Common myeloid progenitor, CD34-positive (primary cell): ENCODE measurements around the gene UBR3. TPM values are rescaled to one million over a fixed set of nuclear protein-coding genes. Genes with fewer than 3 reads are reported as not detected.
A peak's percentile ranks its signal among the peaks of the same experiment; 100 is the strongest.

Experiments
- CTCF ChIA-PET: fragments of 350-600 bp; sonication (Branson Sonifier 250); formaldehyde crosslinking; loops from one replicate; lab custom pipeline; 2021; ENCODE audit warnings: antibody characterized with exemption; lab: Charles Lee
- POLR2A ChIA-PET: fragments of 350-600 bp; sonication (Branson Sonifier 250); formaldehyde crosslinking; loops from one replicate; lab custom pipeline; 2021; ENCODE audit warnings: antibody characterized with exemption; lab: Charles Lee
- DNase-seq, 3 donors: peaks; one replicate each; pipeline versions ENCODE4 v3.0.0 to v3.0.0-alpha.2; 2013
- H3K27ac ChIP-seq, 2 experiments: 1 replicate in 1 of 2; 2 replicates in 1 of 2; pipeline ENCODE4 v1.7.0; 2013; ENCODE audit warnings: inconsistent platforms in 2 of 2, low read length in 2 of 2, mild to moderate bottlenecking in 2 of 2, low read depth in 1 of 2, moderate library complexity in 1 of 2; ENCODE audit not compliant: severe bottlenecking in 2 of 2, insufficient read depth in 1 of 2, poor library complexity in 1 of 2
- H3K27me3 ChIP-seq, 5 experiments: replicated peaks in 2 of 5; 1 replicate in 3 of 5; 2 replicates in 2 of 5; pipeline versions ENCODE4 v1.6.1 to v1.7.0; 2013; ENCODE audit warnings: low read length in 4 of 5, mild to moderate bottlenecking in 2 of 5, moderate library complexity in 2 of 5, inconsistent platforms in 1 of 5; ENCODE audit not compliant: insufficient read depth in 5 of 5, control insufficient read depth in 4 of 5
- H3K36me3 ChIP-seq, 4 experiments: 1 replicate in 2 of 4; 2 replicates in 2 of 4; pipeline versions ENCODE4 v1.6.1 to v1.7.0; 2013; ENCODE audit warnings: low read length in 3 of 4, control low read depth in 1 of 4, mild to moderate bottlenecking in 1 of 4; ENCODE audit not compliant: control insufficient read depth in 4 of 4, insufficient read depth in 4 of 4
- H3K4me1 ChIP-seq, 4 experiments: 1 replicate in 3 of 4; 2 replicates in 1 of 4; pipeline versions ENCODE4 v1.6.1 to v1.7.1; 2013; ENCODE audit warnings: low read length in 3 of 4, mild to moderate bottlenecking in 3 of 4, control low read depth in 1 of 4, inconsistent platforms in 1 of 4, moderate library complexity in 1 of 4; ENCODE audit not compliant: control insufficient read depth in 4 of 4, insufficient read depth in 4 of 4; ENCODE audit errors: control extremely low read depth in 1 of 4
- H3K4me3 ChIP-seq, 7 experiments: 1 replicate in 4 of 7; 2 replicates in 3 of 7; pipeline versions ENCODE4 v1.5.1 to v1.7.0; 2013; ENCODE audit warnings: mild to moderate bottlenecking in 7 of 7, low read length in 6 of 7, moderate library complexity in 6 of 7, inconsistent platforms in 2 of 7, low read depth in 2 of 7, control low read depth in 1 of 7; ENCODE audit not compliant: insufficient read depth in 4 of 7, control insufficient read depth in 1 of 7; ENCODE audit errors: extremely low read depth in 1 of 7
- H3K9me3 ChIP-seq, 5 experiments: 1 replicate in 4 of 5; 2 replicates in 1 of 5; pipeline versions ENCODE4 v1.6.1 to v1.7.1; 2013; ENCODE audit warnings: low read length in 4 of 5, mild to moderate bottlenecking in 2 of 5, inconsistent platforms in 1 of 5, low read depth in 1 of 5, moderate library complexity in 1 of 5; ENCODE audit not compliant: control insufficient read depth in 4 of 5, insufficient read depth in 2 of 5; ENCODE audit errors: control extremely low read depth in 1 of 5
- WGBS: methylation state at CpG from one replicate; pipeline ENCODE4 v1.1.5; 2013; ENCODE audit not compliant: insufficient coverage; 5-methylcytosine and 5-hydroxymethylcytosine counted together
- polyA plus RNA-seq: library from polyadenylated mRNA; unstranded; fragments of 120-200 nt; gene quantifications from one replicate; pipeline ENCODE4 v1.2.1, GENCODE V29; 2013

The UBR3 gene
- polyA plus RNA-seq, result 21.1 TPM

- whole genome bisulfite sequencing, result under 1% methylated on average over 87 of the region's 104 CpGs
- Histone ChIP-seq H3K36me3 (no peaks in the 10 kb centered on the region), H3K27ac (peak within 1 kb of the TSS; percentile 50 to 73), H3K4me3 (peak within 1 kb of the TSS; percentile 75 to 96 (median 82)), H3K9me3 (no peaks in the 10 kb centered on the region), H3K27me3 (no peaks in the 10 kb centered on the region), H3K4me1 (peaks cover 10 to 43% (median 33%) of the 10 kb centered on the region in 4 experiments)
- POLR2A ChIA-PET, result interaction anchor here (0.5 to 1.2 kb wide), 2 partner anchors 76 to 101 kb away, joined by 3 read pairs; no protein-coding TSS in a partner anchor
- peak; percentile 93 for DNase-seq
- CTCF ChIA-PET, result interaction anchor here (0.5 to 1.8 kb wide), 8 partner anchors 9 to 128 kb away, joined by 3 to 8 read pairs (median 3); no protein-coding TSS in a partner anchor
Observed at GRCh38 chr2:169827272-169828140, at the start of gene UBR3. Gene UBR3, plus strand, starts transcription at chr2:169827454. Its CDS starts 54 bp downstream, at chr2:169827508.

GRCh38 chr2:169778446-169778845, 48.8 kb upstream of the UBR3 start:
- no peak overlapping the region for H3K4me3 ChIP-seq
- no peaks in the 10 kb centered on the region for H3K9me3 ChIP-seq
- ChIA-PET POLR2A (no interaction called here), CTCF (no interaction called here)
- no peaks in the 10 kb centered on the region for H3K36me3 ChIP-seq
- WGBS, result 20% methylated on average over 2 of the region's 3 CpGs
- no peaks in the 10 kb centered on the region for H3K27me3 ChIP-seq
- peaks cover 0 to 22% (median 1%) of the 10 kb centered on the region in 4 experiments for H3K4me1 ChIP-seq
- no peak overlapping the region for H3K27ac ChIP-seq
- DNase-seq, result peak in 2 of 3 donors; percentile 21 to 44

GRCh38 chr2:169781249-169782013, 45.8 kb upstream of the UBR3 start:
- no peak for DNase-seq
- Histone ChIP-seq H3K36me3 (no peaks in the 10 kb centered on the region), H3K27me3 (no peaks in the 10 kb centered on the region), H3K4me3 (no peak overlapping the region), H3K4me1 (peaks cover 0 to 12% (median 1%) of the 10 kb centered on the region in 4 experiments), H3K9me3 (no peaks in the 10 kb centered on the region), H3K27ac (no peak overlapping the region)
- POLR2A ChIA-PET, result no interaction called here
- CTCF ChIA-PET, result interaction anchor here (1.7 kb wide), 1 partner anchor 8 kb away, joined by 4 read pairs; no protein-coding TSS in a partner anchor
- no CpG with 5 or more reads among the region's 4 CpGs for WGBS

- Histone ChIP-seq H3K36me3 (no peaks in the 10 kb centered on the region), H3K4me3 (no peak overlapping the region), H3K27me3 (no peaks in the 10 kb centered on the region), H3K9me3 (no peaks in the 10 kb centered on the region), H3K4me1 (peaks cover 0 to 11% (median 1%) of the 10 kb centered on the region in 4 experiments), H3K27ac (no peak overlapping the region)
- no peak for DNase-seq
- ChIA-PET CTCF (interaction anchor here (1.7 kb wide), 1 partner anchor 9 kb away, joined by 4 read pairs; no protein-coding TSS in a partner anchor), POLR2A (no interaction called here)
- no CpG with 5 or more reads among the region's 1 CpG for WGBS
Observed at GRCh38 chr2:169782513-169782912, 44.7 kb upstream of the UBR3 start.

GRCh38 chr2:169790581-169790980, 36.7 kb upstream of the UBR3 start:
- peaks cover 0 to 12% (median 2%) of the 10 kb centered on the region in 4 experiments for H3K4me1 ChIP-seq
- POLR2A ChIA-PET, result no interaction called here
- CTCF ChIA-PET, result interaction anchor here (0.7 to 3.6 kb wide), 8 partner anchors 10 to 283 kb away, joined by 3 to 13 read pairs (median 5); partner anchors contain the start of genes CFAP210 and PHOSPHO2
- no peak overlapping the region for H3K27ac ChIP-seq
- no peak overlapping the region for H3K4me3 ChIP-seq
- H3K9me3 ChIP-seq, result no peaks in the 10 kb centered on the region
- no CpG with 5 or more reads among the region's 5 CpGs for WGBS
- H3K36me3 ChIP-seq, result no peaks in the 10 kb centered on the region
- H3K27me3 ChIP-seq, result no peaks in the 10 kb centered on the region
- no peak for DNase-seq

GRCh38 chr2:169795181-169795580, 32.1 kb upstream of the UBR3 start:
- POLR2A ChIA-PET, result no interaction called here
- H3K4me1 ChIP-seq, result peaks cover 6 to 12% (median 9%) of the 10 kb centered on the region in 4 experiments
- no peak for DNase-seq
- 27% methylated on average over 1 of the region's 2 CpGs for WGBS
- no peaks in the 10 kb centered on the region for H3K27me3 ChIP-seq
- H3K36me3 ChIP-seq, result no peaks in the 10 kb centered on the region
- H3K4me3 ChIP-seq, result no peak overlapping the region
- CTCF ChIA-PET, result interaction anchor here (0.8 to 1.8 kb wide), 8 partner anchors 19 to 1103 kb away, joined by 3 to 7 read pairs (median 3); partner anchors contain the start of genes BBS5 and METTL5
- H3K27ac ChIP-seq, result no peak overlapping the region
- H3K9me3 ChIP-seq, result no peaks in the 10 kb centered on the region
